HCT116 (cell line): ENCODE data around the gene SMARCA5.

Source experiments
- CTCF ChIP-seq, 3 experiments: fragments of 200-600 bp in 1 of 3; sonication (generic) in 1 of 3; IDR thresholded peaks in 2 of 3; conservative IDR thresholded peaks in 1 of 3; 2 replicates each; pipeline ENCODE4 v1.5.1; 2012 to 2017; ENCODE audit warnings: low read depth in 2 of 3, low read length in 2 of 3, antibody characterized with exemption in 1 of 3, borderline replicate concordance in 1 of 3, control low read depth in 1 of 3, mild to moderate bottlenecking in 1 of 3, mixed read lengths in 1 of 3, mixed run types in 1 of 3, moderate library complexity in 1 of 3; ENCODE audit not compliant: insufficient read depth in 1 of 3
- EGR1 ChIP-seq: IDR thresholded peaks from 2 replicates; pipeline ENCODE4 v1.6.1; 2012; ENCODE audit warnings: low read depth
- POLR2A ChIP-seq: IDR thresholded peaks from 2 replicates; pipeline ENCODE4 v1.7.0; 2011; ENCODE audit warnings: borderline replicate concordance; ENCODE audit not compliant: insufficient read depth, insufficient read length; ENCODE audit errors: extremely low read depth
- RAD21 ChIP-seq: IDR thresholded peaks from 2 replicates; pipeline ENCODE4 v1.6.1; 2012; ENCODE audit warnings: low read depth, mild to moderate bottlenecking
- SP1 ChIP-seq: IDR thresholded peaks from 2 replicates; pipeline ENCODE4 v1.6.1; 2012; ENCODE audit warnings: low read depth
- SRF ChIP-seq: IDR thresholded peaks from 2 replicates; pipeline ENCODE4 v1.6.1; 2012; ENCODE audit warnings: low read depth

- TF ChIP-seq CTCF (IDR thresholded peaks at IDR 0.05 in 2 of 3, conservative IDR thresholded peaks at IDR 0.05 in 1 of 3; ENCODE audit: borderline replicate concordance in 1 of 3, insufficient read depth in 1 of 3, low read depth in 2 of 3, low read length in 2 of 3), result no peak
- TF ChIP-seq RAD21, result no peak
- TF ChIP-seq POLR2A, result no peak
- no peak for TF ChIP-seq EGR1
- TF ChIP-seq SRF, result no peak
- no peak for TF ChIP-seq SP1
These were observed 36.4 kb downstream of the SMARCA5 start for GRCh38 chr4:143549928-143550327.
